Endothelial cell of umbilical vein (primary cell): ENCODE measurements around the gene SPINK7. TPM values are rescaled to one million over a fixed set of nuclear protein-coding genes. Genes with fewer than 3 reads are reported as not detected.

Experiments
- BruUV-seq: library from RNA; stranded (reverse); fragments of 400-500 nt; replicated peaks from 2 replicates; lab custom pipeline; 2021; lab: Mats Ljungman, UMichigan
- CTCF ChIA-PET: fragments of 300-600, 350-600 bp; sonication (Branson Sonifier 250); formaldehyde crosslinking; loops from one replicate; lab custom pipeline; 2021; ENCODE audit warnings: antibody characterized with exemption, inconsistent platforms; lab: Charles Lee
- POLR2A ChIA-PET: fragments of 300-600, 350-600 bp; sonication (Branson Sonifier 250); formaldehyde crosslinking; loops from one replicate; lab custom pipeline; 2021; ENCODE audit warnings: antibody characterized with exemption, inconsistent platforms; lab: Charles Lee
- DNase-seq: peaks from one replicate; pipeline ENCODE4 v3.0.0-alpha.2; 2011; ENCODE audit warnings: low read depth, low spot score
- FAIRE-seq: peaks from 2 replicates; lab custom pipeline; 2011; peaks lifted over from hg19 to GRCh38; lab: Jason Lieb, UNC
- H2AFZ ChIP-seq: 2 replicates; pipeline ENCODE4 v1.6.0; 2012; ENCODE audit warnings: low read depth, low read length, control low read depth, inconsistent platforms
- H3K27ac ChIP-seq: 2 replicates; pipeline ENCODE4 v1.5.1; 2011; ENCODE audit warnings: low read depth, mild to moderate bottlenecking, control low read depth, low read length, moderate library complexity; ENCODE audit not compliant: insufficient read depth
- H3K27me3 ChIP-seq, 2 experiments: 2 replicates each; pipeline versions ENCODE4 v1.6.0 to v1.6.1; 2011; ENCODE audit warnings: low read length in 2 of 2, mixed read lengths in 1 of 2; ENCODE audit not compliant: control insufficient read depth in 2 of 2, insufficient read depth in 2 of 2
- H3K36me3 ChIP-seq, 2 experiments: 2 replicates in 1 of 2; 3 replicates in 1 of 2; pipeline ENCODE4 v1.5.1; 2011; ENCODE audit warnings: low read length in 2 of 2, mild to moderate bottlenecking in 1 of 2, moderate library complexity in 1 of 2; ENCODE audit not compliant: control insufficient read depth in 2 of 2, insufficient read depth in 2 of 2; ENCODE audit errors: extremely low read depth in 1 of 2
- H3K4me1 ChIP-seq: 3 replicates; pipeline ENCODE4 v1.5.1; 2011; ENCODE audit warnings: mild to moderate bottlenecking, low read length; ENCODE audit not compliant: control insufficient read depth, insufficient read depth; ENCODE audit errors: extremely low read depth
- H3K4me2 ChIP-seq: 2 replicates; pipeline ENCODE4 v1.6.1; 2011; ENCODE audit warnings: low read length, control low read depth, mixed read lengths; ENCODE audit not compliant: insufficient read depth
- H3K4me3 ChIP-seq, 3 experiments: fragments of 200-600 bp in 1 of 3; sonication (generic), shearing (Covaris generic) in 1 of 3; replicated peaks in 1 of 3; 2 replicates each; pipeline ENCODE4 v1.5.1; 2011 to 2016; ENCODE audit warnings: control low read depth in 3 of 3, low read length in 3 of 3, mild to moderate bottlenecking in 2 of 3, inconsistent platforms in 1 of 3, low read depth in 1 of 3, moderate library complexity in 1 of 3; ENCODE audit not compliant: insufficient read depth in 1 of 3
- H3K79me2 ChIP-seq: 2 replicates; pipeline ENCODE4 v1.6.0; 2012; ENCODE audit warnings: low read length, inconsistent platforms; ENCODE audit not compliant: control insufficient read depth, insufficient read depth
- H3K9ac ChIP-seq: replicated peaks from 2 replicates; pipeline ENCODE3; 2011; ENCODE audit warnings: low read length, control low read depth; ENCODE audit not compliant: insufficient read depth; ENCODE audit errors: extremely low read depth
- H3K9me1 ChIP-seq: replicated peaks from 3 replicates; pipeline ENCODE4 v1.6.0; 2011; ENCODE audit warnings: mild to moderate bottlenecking, low read length; ENCODE audit not compliant: control insufficient read depth, insufficient read depth; ENCODE audit errors: extremely low read depth
- H3K9me3 ChIP-seq: replicated peaks from 2 replicates; pipeline ENCODE4 v1.5.1; 2012; ENCODE audit warnings: low read length, inconsistent platforms; ENCODE audit not compliant: control insufficient read depth, insufficient read depth
- H4K20me1 ChIP-seq: replicated peaks from 2 replicates; pipeline ENCODE3; 2011; ENCODE audit warnings: mild to moderate bottlenecking, low read length; ENCODE audit not compliant: control insufficient read depth, insufficient read depth; ENCODE audit errors: extremely low read depth
- EZH2 ChIP-seq: IDR thresholded peaks from 2 replicates; pipeline ENCODE4 v1.6.1; 2012; ENCODE audit warnings: borderline replicate concordance, low read depth, mild to moderate bottlenecking, moderate library complexity, low read length, inconsistent platforms; ENCODE audit not compliant: severe bottlenecking
- GATA2 ChIP-seq: IDR thresholded peaks from 2 replicates; pipeline ENCODE4 v1.7.0; 2011; ENCODE audit warnings: low read depth, mild to moderate bottlenecking, moderate library complexity, mixed read lengths, low read length; ENCODE audit not compliant: insufficient read length, insufficient read depth
- MAX ChIP-seq: IDR thresholded peaks from 2 replicates; pipeline ENCODE4 v1.6.1; 2011; ENCODE audit not compliant: insufficient read depth, insufficient read length
- dilution Hi-C: fragments of 300-500 bp; cut with MboI; formaldehyde crosslinking; loops from one replicate; pipeline ENCODE4 v1.15.0; 2019; ENCODE audit warnings: low sequenced_read_pairs; ENCODE audit not compliant: extremely low pct_ligation_motif_present
- intact Hi-C: fragments of 100-400 bp; cut with micrococcal nuclease; formaldehyde crosslinking; loops from one replicate; pipeline ENCODE4 v1.10.0; 2022
- polyA plus RNA-seq, 4 experiments: library from polyadenylated mRNA; depleted of rRNA in 3 of 4; stranded (reverse) in 3 of 4; unstranded in 1 of 4; fragments of >200 nt; gene quantifications; 2 replicates each; pipeline versions ENCODE4 v1.2.1 to v1.2.3, GENCODE V29; 2011 to 2012; ENCODE audit warnings: missing spikeins in 1 of 4
- total RNA-seq: library from RNA; stranded (reverse); gene quantifications from 2 replicates; pipeline ENCODE4 v1.2.3, GENCODE V29; 2021
- TF ChIP-seq, protein P1 (sequence below), 2 donors: IDR thresholded peaks; 1 replicate in 1 of 2; 2 replicates in 1 of 2; pipeline ENCODE4 v1.5.1; 2011; ENCODE audit warnings: low read length in 2 of 2, mild to moderate bottlenecking in 2 of 2, moderate library complexity in 2 of 2, control low read depth in 1 of 2, inconsistent platforms in 1 of 2, low read depth in 1 of 2; ENCODE audit not compliant: insufficient read depth in 1 of 2; ENCODE audit errors: extremely low read depth in 1 of 2

The SPINK7 gene
- total and polyA plus RNA-seq, 2 donors (not counting 3 experiments of a cell fraction or from before 2014, with no cell fraction given) = not detected

- no peaks in the 10 kb centered on the region for H3K79me2 ChIP-seq
- no peak overlapping the region for H3K27ac ChIP-seq
- no peaks in the 10 kb centered on the region for H3K27me3 ChIP-seq
- TF ChIP-seq GATA2 = no peak
- TF ChIP-seq EZH2 = no peak
- no peak overlapping the region for H3K9ac ChIP-seq
- no peak overlapping the region for H3K4me2 ChIP-seq
- POLR2A ChIA-PET = no interaction called here
- no peaks in the 10 kb centered on the region for H3K9me3 ChIP-seq
- no TSS peak for BruUV-seq
- intact Hi-C loops = no loop called here
- no peaks in the 10 kb centered on the region for H3K9me1 ChIP-seq
- CTCF ChIA-PET = no interaction called here
- H2AFZ ChIP-seq = no peak overlapping the region
- H3K4me1 ChIP-seq = no peaks in the 10 kb centered on the region
- H4K20me1 ChIP-seq = no peaks in the 10 kb centered on the region
- no peak for FAIRE-seq
- no peaks in the 10 kb centered on the region for H3K36me3 ChIP-seq
- dilution Hi-C loops = no loop called here
- no peak for DNase-seq
- H3K4me3 ChIP-seq = no peak overlapping the region
These were observed 31.6 kb downstream of the SPINK7 start for GRCh38 chr5:148343603-148344487.

- H4K20me1 ChIP-seq = no peaks in the 10 kb centered on the region
- no peaks in the 10 kb centered on the region for H3K36me3 ChIP-seq
- no peaks in the 10 kb centered on the region for H3K9me1 ChIP-seq
- H3K9me3 ChIP-seq = no peaks in the 10 kb centered on the region
- no peak overlapping the region for H3K9ac ChIP-seq
- H2AFZ ChIP-seq = no peak overlapping the region
- DNase-seq (no peak), FAIRE-seq (no peak)
- intact Hi-C loops = no loop called here
- no peaks in the 10 kb centered on the region for H3K27me3 ChIP-seq
- H3K27ac ChIP-seq = no peak overlapping the region
- dilution Hi-C loops = no loop called here
- H3K4me1 ChIP-seq = no peaks in the 10 kb centered on the region
- BruUV-seq = no TSS peak
- H3K79me2 ChIP-seq = no peaks in the 10 kb centered on the region
- TF ChIP-seq, protein P1, sequence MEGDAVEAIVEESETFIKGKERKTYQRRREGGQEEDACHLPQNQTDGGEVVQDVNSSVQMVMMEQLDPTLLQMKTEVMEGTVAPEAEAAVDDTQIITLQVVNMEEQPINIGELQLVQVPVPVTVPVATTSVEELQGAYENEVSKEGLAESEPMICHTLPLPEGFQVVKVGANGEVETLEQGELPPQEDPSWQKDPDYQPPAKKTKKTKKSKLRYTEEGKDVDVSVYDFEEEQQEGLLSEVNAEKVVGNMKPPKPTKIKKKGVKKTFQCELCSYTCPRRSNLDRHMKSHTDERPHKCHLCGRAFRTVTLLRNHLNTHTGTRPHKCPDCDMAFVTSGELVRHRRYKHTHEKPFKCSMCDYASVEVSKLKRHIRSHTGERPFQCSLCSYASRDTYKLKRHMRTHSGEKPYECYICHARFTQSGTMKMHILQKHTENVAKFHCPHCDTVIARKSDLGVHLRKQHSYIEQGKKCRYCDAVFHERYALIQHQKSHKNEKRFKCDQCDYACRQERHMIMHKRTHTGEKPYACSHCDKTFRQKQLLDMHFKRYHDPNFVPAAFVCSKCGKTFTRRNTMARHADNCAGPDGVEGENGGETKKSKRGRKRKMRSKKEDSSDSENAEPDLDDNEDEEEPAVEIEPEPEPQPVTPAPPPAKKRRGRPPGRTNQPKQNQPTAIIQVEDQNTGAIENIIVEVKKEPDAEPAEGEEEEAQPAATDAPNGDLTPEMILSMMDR (IDR thresholded peaks at IDR 0.05; ENCODE audit: extremely low read depth in 1 of 2, insufficient read depth in 1 of 2, low read depth in 1 of 2, low read length in 2 of 2) = no peak
- no peak for TF ChIP-seq MAX
- no peak overlapping the region for H3K4me3 ChIP-seq
- ChIA-PET POLR2A (no interaction called here), CTCF (no interaction called here)
- H3K4me2 ChIP-seq = no peak overlapping the region
These were observed 35.5 kb downstream of the SPINK7 start for GRCh38 chr5:148347706-148348105.
